ENCODE data around the gene ZFHX3. TPM values are rescaled to one million over a fixed set of nuclear protein-coding genes. Genes with fewer than 3 reads are reported as not detected.

Gene ZFHX3
- total and polyA plus RNA-seq, 9 donors = 3.4 to 17.6 (median 11.9) TPM

DNA sequence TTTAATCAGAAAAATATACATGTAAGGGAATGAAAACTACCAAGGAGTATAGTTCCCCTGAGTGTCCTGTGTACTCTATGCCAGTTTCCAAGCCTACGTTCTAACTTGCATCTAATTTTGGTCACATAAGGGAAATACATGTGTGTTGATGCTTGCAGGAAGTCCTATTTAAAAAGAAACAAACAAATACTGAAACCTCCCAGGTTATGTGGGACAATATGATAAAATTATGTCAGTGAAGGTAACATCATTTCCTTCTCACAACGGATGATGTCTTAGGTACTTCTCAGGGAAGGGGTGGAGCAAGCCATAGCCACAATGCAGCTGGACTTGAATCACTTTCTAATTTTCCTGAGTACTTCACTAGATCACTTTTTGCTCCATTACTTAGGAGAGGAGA, 115.9 kb downstream of the ZFHX3 start:
- WGBS, 3 donors = 4 to 12% (median 5%) methylated on average over 2 of the region's 2 CpGs
- Histone ChIP-seq H3K27ac (no peak overlapping the region), H3K4me1 (ENCODE audit: insufficient read depth) (peaks cover 16% of the 10 kb centered on the region), H3K27me3 (no peaks in the 10 kb centered on the region), H3K9me3 (no peaks in the 10 kb centered on the region), H3K36me3 (no peaks in the 10 kb centered on the region), H3K4me3 (no peak overlapping the region)
- TF ChIP-seq, protein P1, sequence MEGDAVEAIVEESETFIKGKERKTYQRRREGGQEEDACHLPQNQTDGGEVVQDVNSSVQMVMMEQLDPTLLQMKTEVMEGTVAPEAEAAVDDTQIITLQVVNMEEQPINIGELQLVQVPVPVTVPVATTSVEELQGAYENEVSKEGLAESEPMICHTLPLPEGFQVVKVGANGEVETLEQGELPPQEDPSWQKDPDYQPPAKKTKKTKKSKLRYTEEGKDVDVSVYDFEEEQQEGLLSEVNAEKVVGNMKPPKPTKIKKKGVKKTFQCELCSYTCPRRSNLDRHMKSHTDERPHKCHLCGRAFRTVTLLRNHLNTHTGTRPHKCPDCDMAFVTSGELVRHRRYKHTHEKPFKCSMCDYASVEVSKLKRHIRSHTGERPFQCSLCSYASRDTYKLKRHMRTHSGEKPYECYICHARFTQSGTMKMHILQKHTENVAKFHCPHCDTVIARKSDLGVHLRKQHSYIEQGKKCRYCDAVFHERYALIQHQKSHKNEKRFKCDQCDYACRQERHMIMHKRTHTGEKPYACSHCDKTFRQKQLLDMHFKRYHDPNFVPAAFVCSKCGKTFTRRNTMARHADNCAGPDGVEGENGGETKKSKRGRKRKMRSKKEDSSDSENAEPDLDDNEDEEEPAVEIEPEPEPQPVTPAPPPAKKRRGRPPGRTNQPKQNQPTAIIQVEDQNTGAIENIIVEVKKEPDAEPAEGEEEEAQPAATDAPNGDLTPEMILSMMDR (IDR thresholded peaks at IDR 0.05) = no peak
- TF ChIP-seq EP300 (IDR thresholded peaks at IDR 0.05) (no peak), POLR2A (IDR thresholded peaks at IDR 0.05) (no peak)
- DNase-seq = no peak
- intact Hi-C loops (cut with DNase I) = no loop called here

DNA sequence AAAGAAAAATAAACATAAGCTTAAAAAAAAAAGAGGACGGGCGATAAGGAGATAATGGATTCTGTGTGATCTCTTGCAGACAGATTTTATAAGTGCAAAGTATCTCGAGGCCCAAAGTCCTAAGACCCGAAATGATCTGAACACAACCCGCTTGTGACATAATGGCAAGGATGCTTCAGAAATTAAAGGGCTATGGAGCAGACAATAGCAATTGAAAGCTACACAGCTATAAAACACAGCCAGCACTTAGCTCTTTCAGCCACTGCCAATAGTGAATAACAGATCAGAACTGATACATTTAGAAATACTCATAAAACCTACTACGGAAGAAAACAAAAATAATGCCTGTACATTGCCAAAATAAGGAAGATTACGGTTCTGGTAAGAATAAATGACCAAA, 117.5 kb downstream of the ZFHX3 start:
- Histone ChIP-seq H3K36me3 (no peaks in the 10 kb centered on the region), H3K4me3 (no peak overlapping the region), H3K4me1 (ENCODE audit: insufficient read depth) (peaks cover 13% of the 10 kb centered on the region), H3K27ac (no peak overlapping the region), H3K27me3 (no peaks in the 10 kb centered on the region), H3K9me3 (no peaks in the 10 kb centered on the region)
- 79 to 93% (median 87%) methylated on average over 7 of the region's 7 CpGs for WGBS, 3 donors
- TF ChIP-seq, protein P1 (IDR thresholded peaks at IDR 0.05) = no peak
- TF ChIP-seq POLR2A (IDR thresholded peaks at IDR 0.05) (no peak), EP300 (IDR thresholded peaks at IDR 0.05) (no peak)
- DNase-seq = no peak
- intact Hi-C loops (cut with DNase I) = no loop called here

DNA sequence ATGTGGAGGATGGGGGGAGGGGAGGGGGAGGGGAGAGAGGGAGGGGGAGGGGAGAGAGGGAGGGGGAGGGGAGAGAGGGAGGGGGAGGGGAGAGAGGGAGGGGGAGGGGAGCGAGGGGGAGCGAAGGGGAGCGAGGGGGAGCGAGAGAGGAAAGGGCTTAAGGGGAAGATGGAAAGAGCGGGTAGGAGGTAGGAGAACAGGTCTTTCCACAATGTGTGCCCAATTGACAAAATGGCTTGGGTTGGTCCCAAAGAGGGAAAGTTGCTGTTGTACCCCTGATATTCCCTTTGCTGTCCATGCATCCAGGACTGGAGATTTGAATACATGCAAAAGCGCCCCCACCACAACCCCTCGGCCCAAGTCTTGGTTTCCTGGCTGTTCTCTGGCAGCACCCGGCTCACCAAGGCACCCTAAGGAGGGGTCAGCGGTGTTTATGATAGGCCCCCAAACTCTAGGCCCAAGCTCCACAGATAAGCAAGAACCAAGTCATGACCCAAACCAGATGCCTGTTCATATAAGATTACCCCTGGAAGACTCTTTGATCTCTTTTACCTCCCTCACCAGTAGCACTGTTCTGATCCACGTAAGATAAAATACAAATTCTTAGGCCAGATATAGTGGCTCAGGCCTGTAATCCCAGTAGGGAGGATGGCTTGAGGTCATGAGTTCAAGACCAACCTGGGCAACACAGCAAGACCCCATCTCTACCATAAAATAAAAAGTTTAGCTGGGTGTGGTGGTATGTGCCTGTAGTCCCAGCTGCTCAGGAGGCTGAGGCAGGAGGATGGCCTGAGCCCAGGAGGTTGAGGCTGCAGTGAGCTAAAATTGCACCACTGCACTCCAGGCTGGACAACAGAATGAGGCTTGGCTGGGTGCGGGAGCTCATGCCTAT, 119.6 kb downstream of the ZFHX3 start:
- Histone ChIP-seq H3K36me3 (no peaks in the 10 kb centered on the region), H3K4me1 (ENCODE audit: insufficient read depth) (peaks cover 13% of the 10 kb centered on the region), H3K9me3 (no peaks in the 10 kb centered on the region), H3K4me3 (no peak overlapping the region), H3K27me3 (no peaks in the 10 kb centered on the region), H3K27ac (no peak overlapping the region)
- WGBS, 3 donors = 85 to 97% (median 92%) methylated on average over 11 of the region's 11 CpGs
- no peak for DNase-seq
- TF ChIP-seq, protein P1 (IDR thresholded peaks at IDR 0.05) = no peak
- TF ChIP-seq POLR2A (IDR thresholded peaks at IDR 0.05) (no peak), EP300 (IDR thresholded peaks at IDR 0.05) (no peak)
- intact Hi-C loops (cut with DNase I) = loop anchor here in 1 of 4 donors (10.0 kb wide), 1 partner anchor 126 kb away; no protein-coding TSS in a partner anchor

DNA sequence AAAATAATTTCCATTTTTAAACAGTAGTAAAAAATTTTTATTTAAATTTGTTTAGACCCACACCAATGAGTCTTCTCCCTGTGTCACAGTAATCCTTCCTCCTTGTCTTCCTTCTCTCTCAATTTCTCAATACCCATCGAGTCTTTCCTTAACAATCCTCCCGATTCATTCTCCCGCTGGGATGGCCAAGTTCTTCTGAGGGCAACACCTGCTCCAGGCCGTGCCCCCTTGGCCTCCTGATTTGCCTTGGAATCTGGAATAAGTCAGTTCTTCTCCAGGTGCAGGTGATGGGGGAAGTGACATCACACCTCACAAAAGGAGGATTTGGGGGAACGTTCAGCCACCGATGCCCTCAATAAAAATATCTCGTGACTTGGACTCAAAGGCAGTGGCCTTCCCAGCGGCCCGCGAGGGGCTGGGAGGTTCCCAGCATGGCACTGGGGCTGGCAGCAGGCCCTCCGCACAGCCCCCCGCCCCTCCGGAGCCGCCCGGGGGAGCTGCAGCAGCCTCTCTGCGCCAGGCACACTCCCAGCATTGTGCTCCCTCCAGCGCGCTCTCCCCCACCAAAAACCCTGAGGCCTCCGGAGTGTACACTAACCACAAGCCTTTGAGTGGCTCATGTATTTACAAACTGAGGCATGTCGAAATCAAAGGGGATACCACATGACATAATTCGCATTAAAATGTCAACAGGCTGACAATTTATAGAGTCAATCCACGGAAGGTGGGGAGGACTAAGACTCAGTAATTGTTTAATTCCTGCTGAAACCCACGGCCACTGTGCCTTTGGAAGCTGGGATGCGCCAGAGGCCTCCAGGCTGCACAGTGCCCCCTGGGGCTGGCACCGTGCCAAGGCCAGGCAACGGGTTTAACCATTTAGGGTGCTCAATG, 120.5 kb downstream of the ZFHX3 start:
- intact Hi-C loops (cut with DNase I) = loop anchor here in 1 of 4 donors (10.0 kb wide), 1 partner anchor 127 kb away; no protein-coding TSS in a partner anchor
- DNase-seq = no peak
- H3K27me3 ChIP-seq = no peaks in the 10 kb centered on the region
- H3K4me3 ChIP-seq = no peak overlapping the region
- peaks cover 10% of the 10 kb centered on the region for H3K4me1 ChIP-seq (ENCODE audit: insufficient read depth)
- TF ChIP-seq POLR2A (IDR thresholded peaks at IDR 0.05) = no peak
- no peak for TF ChIP-seq EP300 (IDR thresholded peaks at IDR 0.05)
- TF ChIP-seq, protein P1 (IDR thresholded peaks at IDR 0.05) = no peak
- H3K9me3 ChIP-seq = no peaks in the 10 kb centered on the region
- WGBS, 3 donors = 49 to 67% (median 60%) methylated on average over 22 to 26 of the region's 26 CpGs
- no peak overlapping the region for H3K27ac ChIP-seq
- H3K36me3 ChIP-seq = no peaks in the 10 kb centered on the region

All from ovary (tissue), 9 donors.